Measurements from ENCODE around the gene PHACTR3. TPM values are rescaled to one million over a fixed set of nuclear protein-coding genes. Genes with fewer than 3 reads are reported as not detected.

PHACTR3 gene
- total RNA-seq, 1 experiment from 2014 or later: 30.6 TPM

DNA sequence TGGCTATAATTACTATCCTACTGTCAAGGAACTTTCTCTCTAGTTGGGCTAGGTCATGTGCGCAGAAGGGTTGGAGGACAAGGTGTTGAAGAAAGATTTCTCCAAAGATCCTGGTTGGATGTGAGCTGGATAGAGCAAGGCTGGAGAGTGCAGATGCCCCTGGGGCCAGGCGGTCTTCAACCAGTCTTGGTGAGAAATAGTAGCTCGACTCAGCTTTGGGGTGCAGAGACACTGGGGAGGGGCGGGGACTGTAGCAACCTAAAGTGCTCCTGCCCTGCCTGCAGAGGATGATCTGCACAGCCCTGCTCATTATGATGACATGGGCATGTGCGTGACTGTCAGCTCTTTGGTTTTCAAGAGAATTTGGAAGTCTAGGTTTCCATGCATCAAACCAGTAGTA lies 35.9 kb downstream of the PHACTR3 start:
- TF ChIP-seq EZH2phosphoT487 (IDR thresholded peaks at IDR 0.05; ENCODE audit: borderline replicate concordance, low read length) (no peak), EZH2 (IDR thresholded peaks at IDR 0.05; ENCODE audit: low read length, unreplicated experiment) (no peak)
- TF ChIP-seq, protein P1, sequence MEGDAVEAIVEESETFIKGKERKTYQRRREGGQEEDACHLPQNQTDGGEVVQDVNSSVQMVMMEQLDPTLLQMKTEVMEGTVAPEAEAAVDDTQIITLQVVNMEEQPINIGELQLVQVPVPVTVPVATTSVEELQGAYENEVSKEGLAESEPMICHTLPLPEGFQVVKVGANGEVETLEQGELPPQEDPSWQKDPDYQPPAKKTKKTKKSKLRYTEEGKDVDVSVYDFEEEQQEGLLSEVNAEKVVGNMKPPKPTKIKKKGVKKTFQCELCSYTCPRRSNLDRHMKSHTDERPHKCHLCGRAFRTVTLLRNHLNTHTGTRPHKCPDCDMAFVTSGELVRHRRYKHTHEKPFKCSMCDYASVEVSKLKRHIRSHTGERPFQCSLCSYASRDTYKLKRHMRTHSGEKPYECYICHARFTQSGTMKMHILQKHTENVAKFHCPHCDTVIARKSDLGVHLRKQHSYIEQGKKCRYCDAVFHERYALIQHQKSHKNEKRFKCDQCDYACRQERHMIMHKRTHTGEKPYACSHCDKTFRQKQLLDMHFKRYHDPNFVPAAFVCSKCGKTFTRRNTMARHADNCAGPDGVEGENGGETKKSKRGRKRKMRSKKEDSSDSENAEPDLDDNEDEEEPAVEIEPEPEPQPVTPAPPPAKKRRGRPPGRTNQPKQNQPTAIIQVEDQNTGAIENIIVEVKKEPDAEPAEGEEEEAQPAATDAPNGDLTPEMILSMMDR (conservative IDR thresholded peaks at IDR 0.05; ENCODE audit: low read depth, low read length): no peak

GRCh38 chr20:59643615-59644061 lies 39.3 kb downstream of the PHACTR3 start:
- no TSS peak for BruUV-seq (replicated peaks)
- Histone ChIP-seq H3K36me3 (ENCODE audit: low read depth, low read length) (no peaks in the 10 kb centered on the region), H3K9me2 (replicated peaks; ENCODE audit: low read length) (no peaks in the 10 kb centered on the region), H3K9ac (ENCODE audit: low read length) (no peak overlapping the region), H3K9me3 (ENCODE audit: low read length) (no peaks in the 10 kb centered on the region), H3K4me3 (ENCODE audit: low read length) (no peak overlapping the region), H3K4me2 (ENCODE audit: low read length) (no peak overlapping the region), H3K27ac (ENCODE audit: low read length) (no peak overlapping the region), H3K4me1 (ENCODE audit: insufficient read depth, low read length) (no peaks in the 10 kb centered on the region), H3F3A (ENCODE audit: low read length, unreplicated experiment) (no peaks in the 10 kb centered on the region), H3K27me3 (ENCODE audit: low read length) (peaks cover 46% of the 10 kb centered on the region), H4K20me1 (ENCODE audit: low read length) (no peaks in the 10 kb centered on the region), H2AFZ (ENCODE audit: low read length) (no peak overlapping the region), H3K79me2 (ENCODE audit: low read length) (no peaks in the 10 kb centered on the region)
- ATAC-seq (no peak), DNase-seq (no peak)
- POLR2A ChIA-PET (ENCODE audit: unreplicated experiment): no interaction called here
- TF ChIP-seq, protein P1 (conservative IDR thresholded peaks at IDR 0.05; ENCODE audit: low read depth, low read length): no peak
- TF ChIP-seq EZH2 (IDR thresholded peaks at IDR 0.05; ENCODE audit: low read length, unreplicated experiment) (no peak), EZH2phosphoT487 (IDR thresholded peaks at IDR 0.05; ENCODE audit: borderline replicate concordance, low read length) (no peak)
- intact Hi-C loops (cut with micrococcal nuclease): no loop called here
- CTCF ChIA-PET: no interaction called here

More for the DNA sequence above, 35.9 kb downstream of the PHACTR3 start:
- no peaks in the 10 kb centered on the region for H3K4me1 ChIP-seq (ENCODE audit: insufficient read depth, low read length)
- H2AFZ ChIP-seq (ENCODE audit: low read length): no peak overlapping the region
- ATAC-seq: no peak
- H4K20me1 ChIP-seq (ENCODE audit: low read length): no peaks in the 10 kb centered on the region
- no TSS peak for BruUV-seq (replicated peaks)
- H3K27me3 ChIP-seq (ENCODE audit: low read length): peaks cover 60% of the 10 kb centered on the region
- no peak overlapping the region for H3K4me2 ChIP-seq (ENCODE audit: low read length)
- H3K9me2 ChIP-seq (replicated peaks; ENCODE audit: low read length): no peaks in the 10 kb centered on the region
- intact Hi-C loops (cut with micrococcal nuclease): no loop called here
- no peak for DNase-seq
- H3K27ac ChIP-seq (ENCODE audit: low read length): no peak overlapping the region
- no peak overlapping the region for H3K4me3 ChIP-seq (ENCODE audit: low read length)
- H3K79me2 ChIP-seq (ENCODE audit: low read length): no peaks in the 10 kb centered on the region
- H3F3A ChIP-seq (ENCODE audit: low read length, unreplicated experiment): no peaks in the 10 kb centered on the region
- no peaks in the 10 kb centered on the region for H3K9me3 ChIP-seq (ENCODE audit: low read length)
- H3K36me3 ChIP-seq (ENCODE audit: low read depth, low read length): no peaks in the 10 kb centered on the region
- ChIA-PET CTCF (no interaction called here), POLR2A (ENCODE audit: unreplicated experiment) (no interaction called here)
- H3K9ac ChIP-seq (ENCODE audit: low read length): no peak overlapping the region

DNA sequence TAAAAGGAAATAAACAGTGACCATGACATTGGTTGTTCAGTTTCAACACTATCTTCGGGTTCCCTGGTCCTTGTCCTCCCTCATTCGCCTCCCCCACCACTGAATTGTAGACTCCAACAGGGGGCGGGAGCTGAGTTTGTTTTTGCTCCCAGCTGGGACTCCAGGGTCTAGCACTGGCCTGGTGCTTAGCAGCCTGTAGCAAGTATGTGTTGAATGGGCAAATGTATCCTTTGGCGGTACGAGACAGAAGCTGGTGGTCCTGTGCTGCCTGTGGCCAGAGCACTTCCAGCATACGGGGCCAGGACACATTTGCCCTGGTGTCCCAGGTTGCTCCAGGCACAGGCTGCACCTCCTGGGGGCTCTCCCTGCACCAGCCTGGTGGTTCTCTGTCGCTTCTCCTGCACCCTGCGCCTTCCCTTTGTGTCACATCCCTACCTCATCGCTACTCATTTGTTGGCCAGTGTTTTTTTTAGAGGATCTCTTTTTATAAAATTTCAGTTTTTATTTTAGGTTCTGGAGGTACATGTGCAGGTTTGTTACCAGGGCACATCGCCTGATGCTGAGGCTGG lies 40.1 kb downstream of the PHACTR3 start:
- no peaks in the 10 kb centered on the region for H3K36me3 ChIP-seq (ENCODE audit: low read depth, low read length)
- H3K9ac ChIP-seq (ENCODE audit: low read length): no peak overlapping the region
- intact Hi-C loops (cut with micrococcal nuclease): no loop called here
- DNase-seq (no peak), ATAC-seq (no peak)
- POLR2A ChIA-PET (ENCODE audit: unreplicated experiment): no interaction called here
- no peaks in the 10 kb centered on the region for H3K4me1 ChIP-seq (ENCODE audit: insufficient read depth, low read length)
- H3K27ac ChIP-seq (ENCODE audit: low read length): no peak overlapping the region
- peaks cover 46% of the 10 kb centered on the region for H3K27me3 ChIP-seq (ENCODE audit: low read length)
- H3F3A ChIP-seq (ENCODE audit: low read length, unreplicated experiment): no peaks in the 10 kb centered on the region
- H2AFZ ChIP-seq (ENCODE audit: low read length): no peak overlapping the region
- CTCF ChIA-PET: no interaction called here
- H3K9me3 ChIP-seq (ENCODE audit: low read length): no peaks in the 10 kb centered on the region
- BruUV-seq (replicated peaks): no TSS peak
- H3K79me2 ChIP-seq (ENCODE audit: low read length): no peaks in the 10 kb centered on the region
- no peaks in the 10 kb centered on the region for H4K20me1 ChIP-seq (ENCODE audit: low read length)
- no peak overlapping the region for H3K4me3 ChIP-seq (ENCODE audit: low read length)
- no peaks in the 10 kb centered on the region for H3K9me2 ChIP-seq (replicated peaks; ENCODE audit: low read length)
- TF ChIP-seq, protein P1 (conservative IDR thresholded peaks at IDR 0.05; ENCODE audit: low read depth, low read length): no peak
- TF ChIP-seq EZH2 (IDR thresholded peaks at IDR 0.05; ENCODE audit: low read length, unreplicated experiment) (no peak), EZH2phosphoT487 (IDR thresholded peaks at IDR 0.05; ENCODE audit: borderline replicate concordance, low read length) (no peak)
- H3K4me2 ChIP-seq (ENCODE audit: low read length): no peak overlapping the region
